ENCODE results near the gene AP5Z1. TPM values are rescaled to one million over a fixed set of nuclear protein-coding genes. Genes with fewer than 3 reads are reported as not detected.

The AP5Z1 gene
- total RNA-seq, 4 donors from 2014 or later, result 36.6 to 111 (median 44.5) TPM

GRCh38 chr7:4766666-4767519, 8.5 kb upstream of the AP5Z1 start:
- peak overlapping the region; percentile 82 to 94 (median 88) for H3K27ac ChIP-seq
- intact Hi-C loops (cut with DNase I; ENCODE audit: low total_unique reads), result no loop called here
- 52 to 80% methylated on average over 8 to 37 of the region's 37 CpGs for WGBS, 2 donors (ENCODE audit: low coverage in 1 of 2)
- H3K4me3 ChIP-seq, result peak overlapping the region in 3 of 4 donors; percentile 6 to 14 (median 12)
- no peaks in the 10 kb centered on the region for H3K9me3 ChIP-seq
- H3K36me3 ChIP-seq, result peaks cover 0 to 21% (median 11%) of the 10 kb centered on the region in 4 donors
- TF ChIP-seq POLR2AphosphoS5 (IDR thresholded peaks at IDR 0.05), result peak; percentile 28 to 61 (median 33)
- peak; percentile 35 for TF ChIP-seq EP300 (IDR thresholded peaks at IDR 0.05; ENCODE audit: low read depth)
- TF ChIP-seq, protein P1, sequence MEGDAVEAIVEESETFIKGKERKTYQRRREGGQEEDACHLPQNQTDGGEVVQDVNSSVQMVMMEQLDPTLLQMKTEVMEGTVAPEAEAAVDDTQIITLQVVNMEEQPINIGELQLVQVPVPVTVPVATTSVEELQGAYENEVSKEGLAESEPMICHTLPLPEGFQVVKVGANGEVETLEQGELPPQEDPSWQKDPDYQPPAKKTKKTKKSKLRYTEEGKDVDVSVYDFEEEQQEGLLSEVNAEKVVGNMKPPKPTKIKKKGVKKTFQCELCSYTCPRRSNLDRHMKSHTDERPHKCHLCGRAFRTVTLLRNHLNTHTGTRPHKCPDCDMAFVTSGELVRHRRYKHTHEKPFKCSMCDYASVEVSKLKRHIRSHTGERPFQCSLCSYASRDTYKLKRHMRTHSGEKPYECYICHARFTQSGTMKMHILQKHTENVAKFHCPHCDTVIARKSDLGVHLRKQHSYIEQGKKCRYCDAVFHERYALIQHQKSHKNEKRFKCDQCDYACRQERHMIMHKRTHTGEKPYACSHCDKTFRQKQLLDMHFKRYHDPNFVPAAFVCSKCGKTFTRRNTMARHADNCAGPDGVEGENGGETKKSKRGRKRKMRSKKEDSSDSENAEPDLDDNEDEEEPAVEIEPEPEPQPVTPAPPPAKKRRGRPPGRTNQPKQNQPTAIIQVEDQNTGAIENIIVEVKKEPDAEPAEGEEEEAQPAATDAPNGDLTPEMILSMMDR (IDR thresholded peaks at IDR 0.05), result no peak
- no peak for TF ChIP-seq POLR2A (IDR thresholded peaks at IDR 0.05)
- peak; percentile 32 for DNase-seq
- no peaks in the 10 kb centered on the region for H3K27me3 ChIP-seq
- peaks cover 0 to 18% (median 8%) of the 10 kb centered on the region in 4 donors for H3K4me1 ChIP-seq
- in situ Hi-C loops (cut with MboI; ENCODE audit: low pct_ligation_motif_present in 1 of 4, low pct_unique_long_range_greater_than_20kb in 1 of 4, low sequenced_read_pairs in 3 of 4), result loop anchor here in 2 of 4 donors (25.0 kb wide), 1 partner anchor 155 kb away; no protein-coding TSS in a partner anchor

DNA sequence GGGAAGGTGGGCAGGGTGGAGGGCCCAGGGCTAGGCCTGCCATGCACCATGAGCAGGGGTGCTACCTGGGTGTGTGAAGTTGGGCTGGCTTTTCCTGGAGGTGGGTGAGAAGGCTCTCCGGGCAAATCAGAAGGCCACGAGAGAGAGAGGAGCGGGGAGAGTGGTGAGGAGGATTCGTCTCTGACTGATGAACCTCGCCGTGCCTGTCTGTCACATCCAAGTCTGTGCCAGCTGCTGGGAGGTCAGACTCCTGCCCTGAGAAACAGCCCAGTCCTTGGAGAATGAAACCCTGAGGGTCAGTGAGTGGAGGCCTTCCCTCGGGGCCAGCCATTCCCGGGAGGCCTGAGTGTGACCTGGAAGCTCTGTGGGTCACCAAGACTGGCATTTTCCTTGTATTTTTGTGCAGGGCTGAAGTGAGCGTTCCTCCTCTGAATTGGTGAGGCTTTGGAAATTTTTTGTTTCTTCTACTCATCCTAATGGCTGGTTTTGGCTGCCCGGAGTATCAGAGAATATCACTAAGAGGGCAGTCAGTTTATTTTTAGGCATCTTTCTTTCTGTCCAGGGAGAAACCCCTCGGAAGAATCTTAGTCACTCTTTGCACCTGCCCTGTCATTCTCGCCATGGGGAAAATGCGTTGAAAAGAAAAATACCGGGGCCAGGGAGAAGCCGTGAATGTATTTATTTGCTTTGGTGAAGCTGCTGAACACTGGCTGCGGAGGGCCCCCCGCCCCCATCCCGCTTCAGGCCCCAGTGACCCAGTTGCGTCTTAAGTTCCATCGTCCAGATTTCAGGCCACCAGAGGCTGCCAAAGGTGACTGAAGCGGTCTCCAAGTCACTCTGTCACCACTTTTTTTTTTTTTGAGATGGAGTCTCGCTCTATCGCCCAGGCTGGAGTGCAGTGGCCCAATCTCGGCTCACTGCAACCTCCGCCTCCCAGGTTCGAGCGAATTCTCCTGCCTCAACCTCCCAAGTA, 6.5 kb upstream of the AP5Z1 start:
- Histone ChIP-seq H3K36me3 (peaks cover 0 to 1% (median under 1%) of the 10 kb centered on the region in 4 donors), H3K9me3 (no peaks in the 10 kb centered on the region), H3K4me3 (peak overlapping the region in 2 of 4 donors; percentile 12 to 15), H3K27me3 (no peaks in the 10 kb centered on the region), H3K27ac (peak overlapping the region; percentile 58 to 90 (median 80)), H3K4me1 (peaks cover 0 to 18% (median 8%) of the 10 kb centered on the region in 4 donors)
- no peak for TF ChIP-seq EP300 (IDR thresholded peaks at IDR 0.05; ENCODE audit: low read depth)
- no peak for TF ChIP-seq POLR2A (IDR thresholded peaks at IDR 0.05)
- no peak for TF ChIP-seq POLR2AphosphoS5 (IDR thresholded peaks at IDR 0.05)
- TF ChIP-seq, protein P1 (IDR thresholded peaks at IDR 0.05), result no peak
- intact Hi-C loops (cut with DNase I; ENCODE audit: low total_unique reads) (no loop called here), in situ Hi-C loops (cut with MboI; ENCODE audit: low pct_ligation_motif_present in 1 of 4, low pct_unique_long_range_greater_than_20kb in 1 of 4, low sequenced_read_pairs in 3 of 4) (loop anchor here in 2 of 4 donors (25.0 kb wide), 1 partner anchor 157 kb away; no protein-coding TSS in a partner anchor)
- DNase-seq, result no peak
- 85 to 91% methylated on average over 10 to 27 of the region's 27 CpGs for WGBS, 2 donors (ENCODE audit: low coverage in 1 of 2)

- no peaks in the 10 kb centered on the region for H3K27me3 ChIP-seq
- in situ Hi-C loops (cut with MboI; ENCODE audit: low pct_ligation_motif_present in 1 of 4, low pct_unique_long_range_greater_than_20kb in 1 of 4, low sequenced_read_pairs in 3 of 4) (loop anchor here in 2 of 4 donors (25.0 kb wide), 1 partner anchor 157 kb away; no protein-coding TSS in a partner anchor), intact Hi-C loops (cut with DNase I; ENCODE audit: low total_unique reads) (no loop called here)
- H3K9me3 ChIP-seq, result no peaks in the 10 kb centered on the region
- no peaks in the 10 kb centered on the region for H3K36me3 ChIP-seq
- no peak for DNase-seq
- TF ChIP-seq POLR2A (IDR thresholded peaks at IDR 0.05) (no peak), POLR2AphosphoS5 (IDR thresholded peaks at IDR 0.05) (no peak), EP300 (IDR thresholded peaks at IDR 0.05; ENCODE audit: low read depth) (no peak)
- TF ChIP-seq, protein P1 (IDR thresholded peaks at IDR 0.05), result no peak
- no peak overlapping the region for H3K4me3 ChIP-seq
- peak overlapping the region; percentile 58 to 90 (median 80) for H3K27ac ChIP-seq
- WGBS, 2 donors (ENCODE audit: low coverage in 1 of 2), result 46 to 54% methylated on average over 6 to 7 of the region's 7 CpGs
- H3K4me1 ChIP-seq, result peaks cover 8 to 23% (median 15%) of the 10 kb centered on the region in 4 donors
Measured at GRCh38 chr7:4769761-4770160, 5.7 kb upstream of the AP5Z1 start.

Data from transverse colon (tissue), 4 donors.